HG02943 (cell line): ENCODE data around the gene PIEZO1.

Experiments used
- ATAC-seq: cut with Tn5 transposase; IDR thresholded peaks from one replicate; pipeline ENCODE4 v1.9.1; 2021; ENCODE audit warnings: mild to moderate bottlenecking, low read depth, moderate library complexity; ENCODE audit not compliant: unreplicated experiment

PIEZO1 gene

GRCh38 chr16:88738151-88739084 lies 46.6 kb downstream of the PIEZO1 start:
- no peak for ATAC-seq

GRCh38 chr16:88737298-88738150 lies 47.5 kb downstream of the PIEZO1 start:
- no peak for ATAC-seq

- ATAC-seq: no peak
Measured at GRCh38 chr16:88736496-88736895, 48.5 kb downstream of the PIEZO1 start.

- no peak for ATAC-seq
Measured at GRCh38 chr16:88736088-88736487, 48.9 kb downstream of the PIEZO1 start.

GRCh38 chr16:88735616-88736015 lies 49.4 kb downstream of the PIEZO1 start:
- no peak for ATAC-seq

- no peak for ATAC-seq
Measured at GRCh38 chr16:88735121-88735520, 49.9 kb downstream of the PIEZO1 start.

- no peak for ATAC-seq
Measured at GRCh38 chr16:88734361-88734728, 50.7 kb downstream of the PIEZO1 start.

GRCh38 chr16:88733630-88734360 lies 51.2 kb downstream of the PIEZO1 start:
- ATAC-seq: no peak

GRCh38 chr16:88732961-88733294 lies 52.1 kb downstream of the PIEZO1 start:
- no peak for ATAC-seq

GRCh38 chr16:88732172-88732960 lies 52.7 kb downstream of the PIEZO1 start:
- ATAC-seq: no peak

- no peak for ATAC-seq
Measured at GRCh38 chr16:88731699-88732098, 53.3 kb downstream of the PIEZO1 start.

GRCh38 chr16:88730632-88731607 lies 54.1 kb downstream of the PIEZO1 start:
- ATAC-seq: no peak

GRCh38 chr16:88727871-88728270 lies 57.1 kb downstream of the PIEZO1 start:
- no peak for ATAC-seq

- no peak for ATAC-seq
Measured at GRCh38 chr16:88726981-88727380, 58.0 kb downstream of the PIEZO1 start.

GRCh38 chr16:88726408-88726749 lies 58.6 kb downstream of the PIEZO1 start:
- no peak for ATAC-seq

- no peak for ATAC-seq
Measured at GRCh38 chr16:88725609-88726407, 59.2 kb downstream of the PIEZO1 start.

GRCh38 chr16:88724855-88725555 lies 60.0 kb downstream of the PIEZO1 start:
- ATAC-seq: no peak

- no peak for ATAC-seq
Measured at GRCh38 chr16:88723911-88724310, 61.1 kb downstream of the PIEZO1 start.
